ENCODE results near the gene MYCL.

The MYCL gene

GRCh38 chr1:39940980-39941871, 39.5 kb upstream of the MYCL start:
- no peak overlapping the region for H3K4me3 ChIP-seq (ENCODE audit: low read depth, low read length)
- no peak for TF ChIP-seq CTCF (IDR thresholded peaks at IDR 0.05; ENCODE audit: low read depth, low read length)

GRCh38 chr1:39940253-39940652, 38.5 kb upstream of the MYCL start:
- no peak overlapping the region for H3K4me3 ChIP-seq (ENCODE audit: low read depth, low read length)
- no peak for TF ChIP-seq CTCF (IDR thresholded peaks at IDR 0.05; ENCODE audit: low read depth, low read length)

GRCh38 chr1:39938856-39939255, 37.1 kb upstream of the MYCL start:
- no peak for TF ChIP-seq CTCF (IDR thresholded peaks at IDR 0.05; ENCODE audit: low read depth, low read length)

GRCh38 chr1:39936724-39937491, 35.2 kb upstream of the MYCL start:
- H3K4me3 ChIP-seq (ENCODE audit: low read depth, low read length) = no peak overlapping the region
- TF ChIP-seq CTCF (IDR thresholded peaks at IDR 0.05; ENCODE audit: low read depth, low read length) = no peak

More at GRCh38 chr1:39938856-39939255, 37.1 kb upstream of the MYCL start:
- no peak overlapping the region for H3K4me3 ChIP-seq (ENCODE audit: low read depth, low read length)

- no peak overlapping the region for H3K4me3 ChIP-seq (ENCODE audit: low read depth, low read length)
- TF ChIP-seq CTCF (IDR thresholded peaks at IDR 0.05; ENCODE audit: low read depth, low read length) = no peak
Observed at GRCh38 chr1:39933956-39934941, 32.5 kb upstream of the MYCL start.

GRCh38 chr1:39928809-39929587, 27.3 kb upstream of the MYCL start:
- no peak overlapping the region for H3K4me3 ChIP-seq (ENCODE audit: low read depth, low read length)
- TF ChIP-seq CTCF (IDR thresholded peaks at IDR 0.05; ENCODE audit: low read depth, low read length) = no peak
